ENCODE measurements around the gene AMBRA1. TPM values are rescaled to one million over a fixed set of nuclear protein-coding genes. Genes with fewer than 3 reads are reported as not detected.
"Not testable (repeated sequence)": the region's sequence is repeated elsewhere in the genome, so short reads cannot be mapped to it uniquely, and the experiment has no call there.

AMBRA1 gene
- total RNA-seq, 1 donor from 2014 or later = 20.9 TPM

DNA sequence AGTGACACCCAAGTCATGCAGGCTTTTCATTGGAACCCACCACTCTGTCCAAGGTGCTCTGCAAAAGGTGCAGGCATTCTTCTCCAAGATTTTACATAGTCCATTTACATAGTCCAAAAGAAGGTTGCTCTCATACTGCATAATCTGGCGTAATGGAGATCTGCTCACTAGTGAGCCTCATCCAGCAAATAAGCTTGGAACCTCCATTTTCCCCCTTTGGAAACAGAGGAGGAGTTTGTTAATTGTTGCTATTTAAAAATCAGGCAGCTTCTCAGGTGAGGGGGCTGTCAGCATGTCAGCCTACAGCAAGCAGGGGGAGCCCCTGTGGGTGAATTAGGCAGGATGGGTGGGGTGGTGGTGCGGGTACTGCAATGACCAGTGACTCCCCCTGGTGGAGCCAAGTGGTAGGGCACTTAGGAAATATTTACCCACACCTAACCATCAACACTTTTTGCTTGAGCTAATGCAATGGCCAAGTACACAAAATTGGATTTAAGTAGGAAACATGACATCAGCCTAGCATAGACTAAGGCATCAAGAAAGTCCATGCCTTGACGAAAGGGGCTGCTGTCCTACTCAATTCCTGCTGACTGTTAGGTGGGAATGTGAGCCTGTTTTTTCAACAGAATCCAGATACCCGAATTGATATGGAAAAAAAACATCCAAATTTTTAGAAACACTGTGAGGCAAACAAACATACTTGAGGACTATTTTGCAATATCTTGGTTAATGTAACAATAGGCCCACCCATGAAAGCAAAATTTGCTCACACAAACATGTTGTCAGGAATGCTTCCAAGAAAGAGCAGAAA lies 64.5 kb downstream of the AMBRA1 start:
- DNase-seq = peak; percentile 83

DNA sequence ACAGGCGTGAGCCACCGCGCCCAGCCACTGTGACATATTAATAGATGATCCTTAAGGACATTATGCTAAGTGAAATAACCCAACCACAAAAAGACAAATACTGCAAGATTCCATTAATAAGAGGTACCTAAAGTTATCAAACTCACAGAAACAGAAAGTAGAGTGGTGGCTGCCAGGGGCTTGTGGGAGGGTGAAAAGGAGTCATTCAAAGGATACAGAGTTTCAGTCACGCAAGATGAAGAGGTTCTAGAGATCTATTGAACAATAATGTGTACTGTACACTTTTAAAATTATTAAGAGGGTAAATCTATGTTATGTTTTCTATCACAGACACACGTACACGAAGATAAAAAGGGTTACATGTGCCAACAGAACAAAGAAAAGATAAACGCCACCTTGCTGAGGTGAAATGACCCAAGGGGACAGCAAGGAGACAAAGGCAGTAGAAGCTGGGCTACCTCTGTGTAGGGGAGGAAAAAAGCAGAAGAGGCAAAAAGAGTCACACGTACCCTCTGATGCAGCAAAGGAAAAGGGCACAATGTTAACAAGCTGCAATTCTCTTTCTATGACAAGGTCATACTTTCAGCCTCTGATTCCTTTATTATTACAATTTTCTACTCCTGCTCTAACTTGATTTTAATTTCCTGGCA lies 65.3 kb downstream of the AMBRA1 start:
- DNase-seq = no peak

DNA sequence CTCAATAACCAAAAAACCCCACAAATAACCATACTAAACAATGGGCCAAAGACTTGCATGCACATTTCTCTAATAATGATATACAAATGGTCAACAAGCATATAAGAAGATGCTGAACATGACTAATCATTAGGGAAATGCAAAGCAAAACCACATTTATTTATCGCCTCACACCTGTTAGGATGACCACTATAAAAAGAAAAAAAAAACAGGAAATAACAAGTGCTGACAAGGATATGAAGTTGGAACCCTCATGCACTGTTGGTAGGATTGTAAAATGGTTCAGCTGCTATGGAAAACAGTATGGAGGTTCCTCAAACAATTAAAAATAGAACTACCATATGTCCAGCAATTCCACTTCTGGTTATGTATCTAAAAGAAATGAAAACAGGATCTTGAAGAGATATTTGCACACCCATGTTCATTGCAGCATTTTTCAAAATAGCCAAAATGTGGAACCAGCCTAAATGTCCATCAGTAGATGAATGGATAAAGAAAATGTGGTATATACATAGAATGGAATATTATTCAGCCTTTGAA lies 66.2 kb downstream of the AMBRA1 start:
- DNase-seq = peak; percentile 19

DNA sequence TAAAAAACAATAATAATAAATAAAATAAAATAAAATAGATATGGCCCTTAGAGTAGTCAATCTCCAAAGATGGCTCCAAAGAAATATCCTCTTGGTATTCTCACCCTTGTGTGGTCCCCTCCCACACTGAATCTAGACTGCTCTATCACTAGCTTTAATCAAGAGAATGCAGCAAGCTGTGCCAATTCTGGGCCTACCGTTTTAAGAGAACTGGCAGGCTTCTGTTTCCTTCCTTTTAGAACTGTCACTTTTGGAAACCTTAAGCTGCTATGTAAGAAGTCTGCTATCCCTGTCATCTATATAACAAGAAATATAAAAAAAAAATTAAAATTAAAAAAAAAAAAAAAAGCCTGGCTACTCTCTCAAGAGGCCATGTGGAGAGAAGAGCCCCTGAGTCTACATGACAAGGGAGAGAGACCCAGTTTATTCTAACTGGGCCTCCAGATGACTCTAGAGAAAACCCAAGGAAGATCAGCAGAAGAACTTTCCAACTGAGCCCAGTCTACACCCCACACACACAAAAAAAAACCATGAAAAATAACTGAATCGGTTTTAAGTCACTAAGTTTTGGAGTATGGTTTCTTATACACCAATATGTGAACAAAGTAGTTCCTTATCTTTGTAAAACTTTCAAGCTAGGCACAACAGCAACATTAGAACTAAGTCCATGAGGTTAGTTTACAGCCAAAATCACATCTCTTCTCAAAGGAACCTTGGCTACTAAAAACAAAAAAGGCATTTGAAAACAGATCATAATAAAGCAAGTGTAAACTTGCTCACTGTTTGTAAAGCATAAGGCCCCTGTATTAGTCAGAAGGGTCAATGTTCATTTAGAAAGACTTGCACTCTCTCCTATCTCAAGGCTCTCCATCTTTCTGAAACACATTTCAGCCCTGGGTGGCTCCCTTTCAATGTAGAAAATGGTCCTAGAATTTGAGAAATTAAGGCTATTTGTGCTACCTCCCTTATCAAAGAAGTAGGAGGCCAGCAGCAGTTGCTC lies 67.3 kb downstream of the AMBRA1 start:
- peak; percentile 28 for DNase-seq

DNA sequence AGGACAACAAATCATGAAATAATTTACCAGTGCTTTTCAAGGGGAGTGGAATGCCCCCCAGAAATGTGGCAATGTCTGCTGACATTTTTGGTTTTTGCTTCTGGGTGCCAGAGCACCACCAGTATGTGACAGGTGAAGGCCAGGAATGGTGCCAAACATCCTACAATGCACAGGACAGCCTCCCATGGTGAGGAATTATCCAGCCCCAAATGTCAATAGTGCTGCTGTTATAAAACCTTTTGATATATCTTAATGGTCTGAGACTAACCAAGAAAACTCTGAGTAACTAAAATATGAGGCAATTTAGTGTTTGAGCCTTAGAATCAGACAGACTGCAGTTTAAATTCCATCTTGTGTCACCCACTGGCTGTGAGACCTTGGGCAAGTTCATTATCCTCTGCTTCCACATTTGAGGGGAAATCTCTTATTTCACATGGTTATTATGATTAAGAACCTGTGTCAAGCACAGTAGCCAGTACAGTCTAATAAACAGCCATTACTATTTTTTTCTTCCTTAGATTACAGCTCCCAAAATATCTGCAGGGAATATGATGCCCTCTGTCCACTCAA lies 69.5 kb downstream of the AMBRA1 start:
- no peak for DNase-seq

DNA sequence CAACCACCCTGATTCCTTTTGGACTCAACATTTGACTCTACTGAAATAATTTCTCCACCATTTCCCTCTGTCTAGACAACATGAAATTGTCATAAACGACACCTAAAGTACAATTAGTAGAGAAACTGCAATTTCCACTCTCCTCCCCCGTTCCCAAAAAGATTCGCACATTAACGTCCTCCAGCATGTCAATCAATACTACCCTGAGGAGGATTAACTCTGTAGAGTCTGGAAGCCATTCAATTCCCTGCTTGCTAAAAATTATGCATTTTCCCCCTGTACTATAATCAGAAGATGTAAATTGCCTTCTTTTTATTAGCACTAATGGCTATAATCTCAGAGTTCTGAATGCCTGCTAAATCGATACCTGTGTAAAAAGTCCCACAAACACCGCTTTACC lies 70.5 kb downstream of the AMBRA1 start:
- no peak for DNase-seq

DNA sequence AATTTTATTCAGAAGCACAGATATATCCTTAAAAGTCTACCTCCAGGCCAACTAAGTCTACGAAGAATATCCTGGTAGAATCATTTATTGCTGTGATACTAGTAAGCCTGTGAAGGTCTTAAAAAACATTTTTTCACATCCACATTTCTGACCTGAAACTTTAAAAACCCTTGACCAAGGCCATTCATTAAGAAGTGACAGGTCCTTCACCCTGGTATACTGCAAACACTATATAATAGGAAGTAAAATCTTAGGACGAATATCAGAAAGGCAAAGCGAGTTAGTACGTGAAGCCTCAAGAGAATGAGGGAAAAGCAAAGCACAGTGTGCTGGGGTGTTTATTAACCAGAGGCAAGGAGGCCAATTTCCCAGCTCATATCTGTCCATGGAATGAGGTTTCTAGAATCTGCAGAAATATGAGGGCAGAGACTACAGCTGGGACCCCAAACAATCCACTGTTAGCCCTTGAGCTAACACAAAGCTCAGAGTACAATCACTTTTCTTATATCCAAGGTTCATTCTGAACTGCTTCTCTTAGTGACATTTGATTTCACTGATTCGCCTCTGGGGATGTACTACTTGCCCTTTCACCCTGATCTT lies 71.0 kb downstream of the AMBRA1 start:
- DNase-seq = no peak

DNA sequence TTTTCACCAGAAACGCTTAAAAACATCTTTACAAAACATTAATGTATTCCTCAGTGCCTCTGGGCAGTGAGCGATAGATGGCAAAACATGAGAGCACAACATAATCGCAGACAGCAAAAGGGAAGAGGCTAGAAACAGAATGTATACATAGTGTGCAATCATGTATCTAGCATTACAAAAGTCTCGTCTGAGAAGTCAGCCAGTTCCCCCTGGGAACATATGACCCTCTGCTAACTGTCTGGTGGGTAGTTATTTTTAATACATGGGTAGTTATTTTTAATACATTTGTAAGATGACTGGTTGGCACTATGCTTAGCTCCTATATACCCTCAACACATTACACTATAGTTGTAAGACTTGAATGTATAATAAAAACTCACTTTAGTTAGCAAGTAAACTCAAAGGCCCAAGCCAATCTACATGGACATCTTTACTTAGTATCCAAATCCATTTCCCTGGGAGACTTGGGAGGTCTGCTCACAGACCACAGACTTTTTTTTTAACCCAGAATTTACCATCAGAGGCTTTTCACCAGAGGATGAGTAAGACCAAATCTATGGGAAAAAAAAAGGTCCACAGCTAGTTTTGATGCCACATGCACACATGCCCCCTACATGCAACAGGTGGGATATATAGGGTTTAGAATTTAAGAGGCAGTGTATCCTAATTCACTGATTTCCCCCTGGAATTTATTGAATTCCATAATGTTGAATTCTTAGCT lies 71.7 kb downstream of the AMBRA1 start:
- peak; percentile 33 for DNase-seq

DNA sequence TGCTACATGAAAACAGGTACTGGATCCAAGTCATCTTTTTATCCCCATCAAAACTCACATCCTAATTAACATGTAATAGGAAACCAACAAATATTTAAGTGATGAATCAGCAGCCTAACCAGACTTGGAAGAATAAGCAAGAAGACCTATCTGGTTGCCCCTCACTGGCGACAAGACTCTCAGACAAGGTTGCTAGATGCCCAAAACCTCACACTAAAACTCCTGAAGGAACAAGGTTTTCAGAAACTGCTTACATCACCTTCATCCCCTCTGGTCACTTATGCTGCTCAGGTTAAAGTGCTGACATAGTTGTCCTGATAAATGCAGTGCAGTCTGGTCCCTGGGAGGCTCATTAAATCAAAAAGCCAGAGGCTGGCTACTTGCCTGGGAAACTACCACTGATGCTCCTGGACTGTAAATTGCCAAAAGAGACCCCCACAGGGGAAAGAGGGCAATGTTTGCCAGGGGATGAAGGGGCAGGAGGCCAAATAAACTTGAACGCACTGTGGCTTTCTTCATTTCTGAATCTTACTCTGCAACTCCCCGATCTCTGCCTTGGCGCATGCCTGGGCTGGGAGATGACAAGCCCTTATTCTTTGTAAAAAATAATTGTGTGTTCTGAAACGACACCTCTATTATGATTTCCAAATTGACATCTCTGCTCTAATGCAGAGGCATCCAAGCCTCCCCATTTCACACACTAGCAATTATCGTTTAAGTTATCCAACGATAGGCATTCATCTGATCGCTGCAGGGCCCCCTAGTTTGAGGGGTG lies 72.7 kb downstream of the AMBRA1 start:
- peak; percentile 65 for DNase-seq

DNA sequence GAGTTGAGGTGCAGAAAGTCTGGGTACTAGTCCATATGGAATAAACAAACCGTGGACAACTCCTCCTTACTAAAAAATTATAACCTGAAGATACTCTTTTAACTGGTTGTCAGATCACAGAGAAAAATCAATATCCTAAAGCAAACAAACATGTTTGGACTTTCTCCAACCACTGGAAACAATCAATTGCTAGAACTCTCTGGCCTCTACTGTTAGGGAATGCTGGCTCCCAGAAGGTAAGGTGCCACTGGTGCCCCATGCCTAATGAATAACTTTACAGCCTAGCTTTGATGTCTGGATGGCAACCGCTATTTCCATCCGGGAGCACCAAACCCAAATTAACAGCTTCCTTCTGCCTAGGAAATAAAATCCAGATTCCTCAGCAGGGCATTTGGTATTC lies 74.5 kb downstream of the AMBRA1 start:
- no peak for DNase-seq

DNA sequence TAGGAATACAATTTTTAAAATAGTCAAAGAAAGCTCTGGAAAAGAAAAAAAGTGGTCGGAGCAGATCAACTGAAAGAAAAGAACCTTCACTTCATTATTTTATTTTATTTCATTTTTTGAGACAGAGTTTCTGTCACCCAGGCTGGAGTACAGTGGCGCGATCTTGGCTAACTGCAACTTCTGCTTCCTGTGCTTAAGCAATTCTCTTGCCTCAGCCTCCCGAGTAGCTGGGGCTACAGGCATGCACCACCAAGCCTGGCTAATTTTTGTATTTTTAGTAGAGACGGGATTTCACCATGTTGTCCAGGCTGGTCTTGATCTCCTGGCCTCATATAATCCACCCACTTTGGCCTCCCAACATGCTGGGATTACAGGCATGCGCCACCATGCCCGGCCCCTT lies 74.9 kb downstream of the AMBRA1 start:
- not testable (repeated sequence) for DNase-seq

DNA sequence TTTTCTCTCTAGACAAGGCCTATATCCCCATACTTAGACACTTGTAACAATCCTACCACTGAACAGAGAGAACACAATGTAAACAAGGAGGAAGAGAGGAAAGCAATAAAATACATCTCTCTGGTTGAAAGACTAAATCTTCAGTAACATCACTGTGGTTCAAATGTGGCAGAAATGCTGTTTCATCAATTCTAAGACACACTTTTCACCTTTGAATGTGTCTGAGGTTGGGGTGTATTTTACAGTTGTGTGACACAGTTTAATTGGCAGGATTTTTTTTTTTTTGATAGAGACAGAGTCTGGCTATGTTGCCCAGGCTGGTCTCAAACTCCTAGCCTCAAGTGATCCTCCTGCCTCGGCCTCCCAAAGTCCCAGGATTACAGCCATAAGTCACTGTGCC lies 79.5 kb downstream of the AMBRA1 start:
- DNase-seq = no peak

DNA sequence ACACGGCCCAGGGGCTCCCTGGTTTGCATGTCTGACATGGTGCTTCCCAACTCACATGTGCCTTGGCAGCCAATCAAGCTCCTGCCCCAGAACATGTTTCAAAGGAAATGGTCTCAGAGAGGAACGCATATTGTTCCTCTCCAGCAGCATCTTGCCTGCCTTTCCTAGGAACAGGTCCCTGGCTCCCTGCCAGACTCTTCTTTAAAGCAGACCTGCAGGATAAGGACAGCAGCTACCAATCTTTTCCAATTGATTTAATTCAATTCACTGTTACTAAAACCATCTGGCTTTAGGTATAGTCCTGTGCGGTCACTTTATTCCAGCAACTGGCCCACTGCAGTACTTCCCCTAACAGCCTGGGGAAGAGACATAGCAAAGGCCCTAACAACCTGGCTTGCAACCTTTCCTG lies 79.9 kb downstream of the AMBRA1 start:
- peak; percentile 95 for DNase-seq

DNA sequence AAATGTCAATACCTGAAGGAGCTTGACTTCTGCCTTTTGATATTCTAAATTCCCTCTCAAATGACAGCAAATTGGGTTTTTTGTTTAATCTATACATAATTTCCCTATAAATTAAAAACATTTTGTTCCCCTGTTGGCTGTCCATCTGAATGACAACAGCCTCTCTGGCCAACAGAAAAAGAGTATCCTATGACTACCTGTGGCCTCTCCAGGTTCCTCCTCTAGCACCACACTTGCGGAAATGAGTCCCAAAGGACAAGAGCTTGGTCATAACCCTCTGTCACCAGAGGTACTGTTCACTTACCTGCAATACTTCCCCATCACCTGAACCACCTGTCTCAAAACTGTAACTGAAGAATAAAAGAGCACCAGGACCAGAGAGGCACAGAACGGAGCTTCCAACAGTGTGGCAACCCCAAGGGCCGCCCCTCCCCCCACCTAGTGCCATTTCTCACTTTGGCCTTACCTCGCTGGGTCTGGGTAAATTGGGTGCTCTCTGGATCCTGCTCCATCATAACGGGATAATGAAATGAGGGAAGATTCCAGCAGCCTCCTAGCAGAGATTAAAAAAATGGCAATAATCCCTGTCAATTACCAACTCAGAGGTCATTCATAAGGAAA lies 81.5 kb downstream of the AMBRA1 start:
- DNase-seq = no peak

DNA sequence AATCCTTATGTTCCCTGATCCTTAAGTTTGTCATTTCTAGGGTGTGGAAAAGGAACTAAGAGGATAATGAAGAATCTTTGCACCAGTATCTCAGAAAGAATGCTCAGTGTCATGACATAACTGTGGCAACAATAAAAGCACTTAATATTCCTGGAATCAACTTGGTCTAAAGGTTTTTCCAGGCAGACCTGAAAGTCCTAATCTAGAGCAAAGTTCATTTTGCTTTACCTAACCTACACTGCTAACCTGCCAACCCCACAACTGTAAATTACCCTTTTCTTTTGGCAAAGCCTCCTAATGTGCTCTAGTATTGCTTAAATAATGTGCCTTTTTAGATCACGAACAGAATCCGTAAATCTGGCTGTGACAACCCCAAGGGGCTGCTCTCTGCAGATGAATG lies 82.5 kb downstream of the AMBRA1 start:
- DNase-seq = no peak

DNA sequence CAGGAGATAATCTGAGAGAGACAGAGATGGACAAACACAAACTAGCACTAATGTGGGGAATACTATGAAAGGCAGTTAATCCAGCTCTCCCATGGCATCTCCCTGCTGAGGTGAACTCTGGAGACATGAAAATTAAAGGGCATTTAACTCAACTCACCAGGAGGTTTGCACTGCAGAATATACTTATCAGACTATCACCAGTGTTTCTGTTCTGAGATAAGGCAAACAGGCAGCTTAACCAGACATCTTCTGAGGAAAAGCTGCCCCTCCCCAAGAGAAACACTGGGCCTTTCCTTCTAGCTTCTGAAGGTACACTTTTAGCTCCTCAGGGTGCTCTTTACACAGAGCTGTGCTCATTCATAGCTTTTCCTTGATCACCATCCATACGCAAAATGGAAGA lies 85.5 kb downstream of the AMBRA1 start:
- DNase-seq = no peak

DNA sequence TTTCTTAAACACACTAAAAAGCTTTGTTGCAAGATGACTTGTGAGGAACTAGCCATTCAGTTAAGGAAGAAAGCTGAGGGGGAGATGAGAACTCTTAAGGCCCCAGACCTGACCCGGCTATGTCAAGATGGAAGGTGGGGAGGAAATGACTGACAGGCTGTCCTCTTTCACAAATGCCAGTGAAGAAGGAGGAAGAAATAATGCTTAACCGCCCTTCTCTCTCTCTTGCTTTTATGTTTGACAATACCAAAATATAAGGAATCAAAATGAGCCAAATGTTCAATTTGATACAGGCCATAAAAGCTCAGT lies 87.4 kb downstream of the AMBRA1 start:
- no peak for DNase-seq

DNA sequence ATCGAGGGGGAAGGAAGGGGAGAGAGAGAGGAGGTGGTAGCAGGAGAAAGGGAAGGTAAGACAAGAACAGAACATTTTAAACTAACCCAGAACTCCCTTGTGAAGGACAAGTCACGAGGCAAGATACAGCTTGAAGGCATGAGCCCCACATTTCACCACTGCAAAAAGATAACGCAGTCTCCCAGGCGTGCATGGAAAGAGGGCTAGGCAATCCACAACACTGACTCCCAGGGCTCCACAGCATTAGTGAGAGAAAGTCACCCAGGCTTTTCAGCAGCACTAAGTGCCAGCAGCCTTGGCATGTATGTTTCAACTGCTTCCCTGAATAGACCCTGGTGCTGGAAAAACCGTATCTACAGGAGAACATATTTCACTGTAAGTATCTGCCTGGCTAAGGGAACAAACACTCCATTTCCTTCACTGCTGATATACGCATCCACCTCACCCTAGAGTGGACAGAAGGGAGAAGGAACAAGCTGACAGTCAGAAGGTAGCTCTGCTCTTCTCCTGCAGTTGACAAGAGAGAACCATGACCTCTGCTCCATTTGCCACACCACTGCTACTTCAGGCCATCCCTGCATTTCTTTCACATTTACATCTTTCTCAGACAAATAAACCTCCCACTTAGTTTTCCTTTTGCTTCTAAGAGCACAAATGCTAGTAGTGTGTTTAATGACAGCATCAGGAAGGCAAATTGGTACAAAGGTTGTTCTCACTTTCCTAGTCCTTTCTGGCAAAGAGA lies 87.9 kb downstream of the AMBRA1 start:
- no peak for DNase-seq

DNA sequence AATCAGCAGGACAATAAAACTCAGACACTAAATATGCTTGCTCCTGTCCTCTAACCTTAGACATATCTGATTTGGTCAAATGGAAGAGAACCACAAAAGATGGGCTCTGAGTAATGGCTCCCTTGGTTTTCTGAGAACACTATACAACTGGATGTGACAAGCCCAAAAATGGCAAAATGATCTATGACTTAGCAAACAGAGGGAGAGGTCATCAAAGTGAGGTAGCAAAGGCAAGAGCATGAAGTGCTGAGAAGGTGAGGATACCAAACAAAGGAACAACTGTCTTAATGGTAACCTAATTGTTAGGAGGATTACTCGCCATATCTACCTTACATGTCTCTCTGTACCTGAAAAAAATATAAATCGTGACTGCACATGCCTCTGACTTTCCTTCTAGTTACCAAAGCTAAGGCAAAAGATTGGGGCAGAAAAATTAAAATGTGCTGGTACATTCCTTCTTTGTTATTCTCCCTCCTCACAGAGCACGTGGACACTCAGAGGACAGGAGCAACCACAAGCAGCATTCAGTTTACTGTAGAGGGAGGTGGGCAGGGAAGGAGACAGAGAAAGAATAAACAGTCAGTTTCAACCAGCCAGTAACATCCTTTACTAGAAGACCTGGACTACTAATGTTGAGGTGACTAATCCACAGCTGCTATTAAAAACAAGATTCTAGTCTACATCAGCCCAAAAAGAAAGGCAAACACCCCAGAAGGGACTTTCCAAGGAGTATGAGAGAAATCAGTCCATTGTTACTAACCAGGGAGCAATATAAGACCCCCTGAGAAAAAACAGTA lies 88.8 kb downstream of the AMBRA1 start:
- DNase-seq = peak; percentile 47
